Duodenal mucosa (tissue), 2 donors: ENCODE results near the gene PRIMPOL.

Source experiments
- H3K27ac ChIP-seq: one replicate; pipeline ENCODE4 v1.7.0; 2013; ENCODE audit warnings: low read depth, low read length
- H3K27me3 ChIP-seq, 2 donors: one replicate each; pipeline ENCODE4 v1.7.0; 2013; ENCODE audit warnings: low read length in 2 of 2, control low read depth in 1 of 2; ENCODE audit not compliant: insufficient read depth in 2 of 2, control insufficient read depth in 1 of 2
- H3K36me3 ChIP-seq, 2 donors: one replicate each; pipeline ENCODE4 v1.7.0; 2013; ENCODE audit warnings: low read length in 2 of 2, control low read depth in 1 of 2; ENCODE audit not compliant: insufficient read depth in 2 of 2, control insufficient read depth in 1 of 2
- H3K4me1 ChIP-seq, 2 donors: one replicate each; pipeline ENCODE4 v1.7.0; 2013; ENCODE audit warnings: low read length in 2 of 2, control low read depth in 1 of 2; ENCODE audit not compliant: insufficient read depth in 2 of 2, control insufficient read depth in 1 of 2
- H3K4me3 ChIP-seq, 2 donors: one replicate each; pipeline ENCODE4 v1.7.0; 2013; ENCODE audit warnings: low read length in 2 of 2, low read depth in 1 of 2
- H3K9ac ChIP-seq, 2 donors: one replicate each; pipeline ENCODE4 v1.7.0; 2013; ENCODE audit warnings: low read length in 2 of 2, low read depth in 1 of 2
- H3K9me3 ChIP-seq, 2 donors: one replicate each; pipeline ENCODE4 v1.7.0; 2013; ENCODE audit warnings: low read length in 2 of 2, control low read depth in 1 of 2; ENCODE audit not compliant: control insufficient read depth in 1 of 2

Gene PRIMPOL

GRCh38 chr4:184699941-184700340 is 50.4 kb downstream of the PRIMPOL start:
- no peaks in the 10 kb centered on the region for H3K4me1 ChIP-seq
- H3K27ac ChIP-seq = no peak overlapping the region
- H3K9ac ChIP-seq = no peak overlapping the region
- no peaks in the 10 kb centered on the region for H3K27me3 ChIP-seq
- peaks cover 0 to 21% of the 10 kb centered on the region in 2 donors for H3K36me3 ChIP-seq
- no peaks in the 10 kb centered on the region for H3K9me3 ChIP-seq
- H3K4me3 ChIP-seq = no peak overlapping the region

GRCh38 chr4:184702114-184702513 is 52.6 kb downstream of the PRIMPOL start:
- H3K27me3 ChIP-seq = no peaks in the 10 kb centered on the region
- peaks cover 0 to 14% of the 10 kb centered on the region in 2 donors for H3K36me3 ChIP-seq
- H3K9me3 ChIP-seq = no peaks in the 10 kb centered on the region
- H3K4me1 ChIP-seq = no peaks in the 10 kb centered on the region
- no peak overlapping the region for H3K27ac ChIP-seq
- H3K9ac ChIP-seq = no peak overlapping the region
- H3K4me3 ChIP-seq = no peak overlapping the region

- no peak overlapping the region for H3K9ac ChIP-seq
- H3K36me3 ChIP-seq = peaks cover 0 to 18% of the 10 kb centered on the region in 2 donors
- no peak overlapping the region for H3K4me3 ChIP-seq
- no peaks in the 10 kb centered on the region for H3K9me3 ChIP-seq
- H3K27me3 ChIP-seq = no peaks in the 10 kb centered on the region
- no peak overlapping the region for H3K27ac ChIP-seq
- no peaks in the 10 kb centered on the region for H3K4me1 ChIP-seq
Observed at GRCh38 chr4:184705692-184706091, 56.2 kb downstream of the PRIMPOL start.

- Histone ChIP-seq H3K4me3 (no peak overlapping the region), H3K27ac (no peak overlapping the region), H3K4me1 (no peaks in the 10 kb centered on the region), H3K27me3 (no peaks in the 10 kb centered on the region), H3K9me3 (no peaks in the 10 kb centered on the region), H3K36me3 (peaks cover 0 to 18% of the 10 kb centered on the region in 2 donors), H3K9ac (no peak overlapping the region)
Observed at GRCh38 chr4:184706453-184706852, 56.9 kb downstream of the PRIMPOL start.

- H3K9ac ChIP-seq = no peak overlapping the region
- H3K27ac ChIP-seq = no peak overlapping the region
- H3K9me3 ChIP-seq = no peaks in the 10 kb centered on the region
- no peaks in the 10 kb centered on the region for H3K27me3 ChIP-seq
- peaks cover 0 to 8% of the 10 kb centered on the region in 2 donors for H3K36me3 ChIP-seq
- no peak overlapping the region for H3K4me3 ChIP-seq
- H3K4me1 ChIP-seq = no peaks in the 10 kb centered on the region
Observed at GRCh38 chr4:184712322-184712721, 62.8 kb downstream of the PRIMPOL start.

GRCh38 chr4:184713887-184714286 is 64.3 kb downstream of the PRIMPOL start:
- no peak overlapping the region for H3K27ac ChIP-seq
- H3K4me1 ChIP-seq = no peaks in the 10 kb centered on the region
- no peak overlapping the region for H3K4me3 ChIP-seq
- H3K9ac ChIP-seq = no peak overlapping the region
- H3K9me3 ChIP-seq = no peaks in the 10 kb centered on the region
- peaks cover 0 to 9% of the 10 kb centered on the region in 2 donors for H3K36me3 ChIP-seq
- no peaks in the 10 kb centered on the region for H3K27me3 ChIP-seq

GRCh38 chr4:184715526-184715925 is 66.0 kb downstream of the PRIMPOL start:
- Histone ChIP-seq H3K9me3 (no peaks in the 10 kb centered on the region), H3K4me1 (no peaks in the 10 kb centered on the region), H3K36me3 (peaks cover 0 to 17% of the 10 kb centered on the region in 2 donors), H3K27me3 (no peaks in the 10 kb centered on the region), H3K9ac (no peak overlapping the region), H3K27ac (no peak overlapping the region), H3K4me3 (no peak overlapping the region)

- no peaks in the 10 kb centered on the region for H3K4me1 ChIP-seq
- no peak overlapping the region for H3K4me3 ChIP-seq
- H3K9ac ChIP-seq = no peak overlapping the region
- H3K27me3 ChIP-seq = no peaks in the 10 kb centered on the region
- no peak overlapping the region for H3K27ac ChIP-seq
- peaks cover 0 to 17% of the 10 kb centered on the region in 2 donors for H3K36me3 ChIP-seq
- H3K9me3 ChIP-seq = no peaks in the 10 kb centered on the region
Observed at GRCh38 chr4:184719407-184719806, 69.9 kb downstream of the PRIMPOL start.

- Histone ChIP-seq H3K9ac (no peak overlapping the region), H3K9me3 (no peaks in the 10 kb centered on the region), H3K4me3 (no peak overlapping the region), H3K36me3 (peaks cover 0 to 17% of the 10 kb centered on the region in 2 donors), H3K4me1 (no peaks in the 10 kb centered on the region), H3K27ac (no peak overlapping the region), H3K27me3 (no peaks in the 10 kb centered on the region)
Observed at GRCh38 chr4:184721254-184721653, 71.7 kb downstream of the PRIMPOL start.

GRCh38 chr4:184722798-184723197 is 73.3 kb downstream of the PRIMPOL start:
- no peak overlapping the region for H3K4me3 ChIP-seq
- H3K9me3 ChIP-seq = no peaks in the 10 kb centered on the region
- H3K36me3 ChIP-seq = peaks cover 0 to 11% of the 10 kb centered on the region in 2 donors
- no peak overlapping the region for H3K9ac ChIP-seq
- H3K27ac ChIP-seq = no peak overlapping the region
- no peaks in the 10 kb centered on the region for H3K27me3 ChIP-seq
- no peaks in the 10 kb centered on the region for H3K4me1 ChIP-seq

- H3K4me1 ChIP-seq = no peaks in the 10 kb centered on the region
- H3K9ac ChIP-seq = no peak overlapping the region
- H3K9me3 ChIP-seq = no peaks in the 10 kb centered on the region
- no peaks in the 10 kb centered on the region for H3K27me3 ChIP-seq
- no peaks in the 10 kb centered on the region for H3K36me3 ChIP-seq
- H3K4me3 ChIP-seq = no peak overlapping the region
- H3K27ac ChIP-seq = no peak overlapping the region
Observed at GRCh38 chr4:184727430-184727829, 77.9 kb downstream of the PRIMPOL start.
